ENCODE results near the gene L3MBTL4.

DNA sequence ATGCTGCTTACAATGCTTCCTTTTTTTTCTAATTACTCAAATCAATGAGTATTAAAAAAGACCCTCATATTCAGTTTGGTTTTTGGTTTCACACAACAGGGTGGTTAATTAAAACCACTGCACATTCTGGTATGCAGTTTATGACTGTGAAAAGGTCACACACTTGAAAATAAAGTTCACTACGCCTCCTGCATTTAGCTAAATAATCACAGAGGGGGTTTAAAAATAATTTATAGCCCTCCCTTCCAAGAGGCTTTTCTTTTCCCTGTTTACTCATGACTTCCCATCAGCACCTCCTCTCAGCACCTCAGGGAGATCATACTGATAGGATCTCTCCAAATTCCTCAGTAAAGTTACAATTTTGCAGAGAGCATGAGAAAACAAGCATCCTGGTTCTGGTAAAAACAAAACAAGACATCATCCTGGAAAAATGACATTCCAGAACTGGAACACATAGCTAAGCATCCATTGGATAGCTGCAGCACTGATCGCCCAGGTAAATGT is 389.9 kb downstream of the L3MBTL4 start:
- TF ChIP-seq, protein P1, sequence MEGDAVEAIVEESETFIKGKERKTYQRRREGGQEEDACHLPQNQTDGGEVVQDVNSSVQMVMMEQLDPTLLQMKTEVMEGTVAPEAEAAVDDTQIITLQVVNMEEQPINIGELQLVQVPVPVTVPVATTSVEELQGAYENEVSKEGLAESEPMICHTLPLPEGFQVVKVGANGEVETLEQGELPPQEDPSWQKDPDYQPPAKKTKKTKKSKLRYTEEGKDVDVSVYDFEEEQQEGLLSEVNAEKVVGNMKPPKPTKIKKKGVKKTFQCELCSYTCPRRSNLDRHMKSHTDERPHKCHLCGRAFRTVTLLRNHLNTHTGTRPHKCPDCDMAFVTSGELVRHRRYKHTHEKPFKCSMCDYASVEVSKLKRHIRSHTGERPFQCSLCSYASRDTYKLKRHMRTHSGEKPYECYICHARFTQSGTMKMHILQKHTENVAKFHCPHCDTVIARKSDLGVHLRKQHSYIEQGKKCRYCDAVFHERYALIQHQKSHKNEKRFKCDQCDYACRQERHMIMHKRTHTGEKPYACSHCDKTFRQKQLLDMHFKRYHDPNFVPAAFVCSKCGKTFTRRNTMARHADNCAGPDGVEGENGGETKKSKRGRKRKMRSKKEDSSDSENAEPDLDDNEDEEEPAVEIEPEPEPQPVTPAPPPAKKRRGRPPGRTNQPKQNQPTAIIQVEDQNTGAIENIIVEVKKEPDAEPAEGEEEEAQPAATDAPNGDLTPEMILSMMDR (IDR thresholded peaks at IDR 0.05) = no peak
- TF ChIP-seq EZH2 (IDR thresholded peaks at IDR 0.05) (no peak), EZH2phosphoT487 (IDR thresholded peaks at IDR 0.05) (no peak)

Data from neural progenitor cell (in vitro differentiated cells).